DOHH2 (cell line): ENCODE results near the gene PSMB2.

Source experiments
- H3F3A ChIP-seq: fragments of 200-600 bp; sonication (generic), shearing (Covaris generic); 2 replicates; pipeline ENCODE4 v1.6.0; 2016; ENCODE audit warnings: antibody characterized with exemption, mild to moderate bottlenecking; ENCODE audit not compliant: control insufficient read depth, insufficient read depth
- H3K27ac ChIP-seq: fragments of 200-600 bp; sonication (generic); 2 replicates; pipeline ENCODE4 v1.5.1; 2014; ENCODE audit warnings: low read depth, mild to moderate bottlenecking, low read length, moderate library complexity
- H3K27me3 ChIP-seq: fragments of 200-600 bp; sonication (generic); 2 replicates; pipeline ENCODE4 v1.6.1; 2014; ENCODE audit warnings: mild to moderate bottlenecking, low read length, mixed read lengths; ENCODE audit not compliant: control insufficient read depth
- H3K36me3 ChIP-seq: fragments of 200-600 bp; sonication (generic); 2 replicates; pipeline ENCODE4 v1.6.1; 2014; ENCODE audit warnings: mild to moderate bottlenecking, low read length, moderate library complexity, mixed read lengths; ENCODE audit not compliant: control insufficient read depth
- H3K4me1 ChIP-seq: fragments of 200-600 bp; sonication (generic); 2 replicates; pipeline ENCODE4 v1.6.1; 2014; ENCODE audit warnings: mild to moderate bottlenecking, low read length, mixed read lengths; ENCODE audit not compliant: control insufficient read depth
- H3K4me2 ChIP-seq: fragments of 200-600 bp; sonication (generic); 2 replicates; pipeline ENCODE4 v1.6.0; 2014; ENCODE audit warnings: mild to moderate bottlenecking, low read length, moderate library complexity
- H3K4me3 ChIP-seq: fragments of 200-600 bp; sonication (generic); 2 replicates; pipeline ENCODE4 v1.5.1; 2014; ENCODE audit warnings: mild to moderate bottlenecking, low read length, mixed read lengths
- H3K79me2 ChIP-seq: fragments of 200-600 bp; sonication (generic); 2 replicates; pipeline ENCODE4 v1.6.1; 2014; ENCODE audit warnings: mild to moderate bottlenecking, low read length, mixed read lengths; ENCODE audit not compliant: control insufficient read depth
- H3K9me2 ChIP-seq: fragments of 200-600 bp; sonication (generic); replicated peaks from 2 replicates; pipeline ENCODE4 v1.6.1; 2014; ENCODE audit warnings: mild to moderate bottlenecking, low read length, mixed read lengths; ENCODE audit not compliant: control insufficient read depth
- H3K9me3 ChIP-seq: fragments of 200-600 bp; sonication (generic); 2 replicates; pipeline ENCODE4 v1.6.1; 2014; ENCODE audit warnings: antibody characterized with exemption, low read length, mixed read lengths; ENCODE audit not compliant: control insufficient read depth, insufficient read depth
- H4K20me1 ChIP-seq: fragments of 200-600 bp; sonication (generic); 2 replicates; pipeline ENCODE4 v1.6.0; 2014; ENCODE audit warnings: low read depth, mild to moderate bottlenecking, antibody characterized with exemption, low read length, moderate library complexity; ENCODE audit not compliant: control insufficient read depth, insufficient read depth
- EZH2phosphoT487 ChIP-seq: fragments of 200-600 bp; sonication (generic); IDR thresholded peaks from 2 replicates; pipeline ENCODE4 v1.6.1; 2017; ENCODE audit warnings: borderline replicate concordance, mild to moderate bottlenecking, antibody characterized with exemption, low read length, moderate library complexity, mixed read lengths
- TF ChIP-seq, protein P1 (sequence below): fragments of 200-600 bp; sonication (generic); IDR thresholded peaks from one replicate; pipeline ENCODE4 v1.5.1; 2014; ENCODE audit warnings: antibody characterized with exemption, mild to moderate bottlenecking, low read depth, low read length; ENCODE audit not compliant: poor library complexity, severe bottlenecking

PSMB2 gene

DNA sequence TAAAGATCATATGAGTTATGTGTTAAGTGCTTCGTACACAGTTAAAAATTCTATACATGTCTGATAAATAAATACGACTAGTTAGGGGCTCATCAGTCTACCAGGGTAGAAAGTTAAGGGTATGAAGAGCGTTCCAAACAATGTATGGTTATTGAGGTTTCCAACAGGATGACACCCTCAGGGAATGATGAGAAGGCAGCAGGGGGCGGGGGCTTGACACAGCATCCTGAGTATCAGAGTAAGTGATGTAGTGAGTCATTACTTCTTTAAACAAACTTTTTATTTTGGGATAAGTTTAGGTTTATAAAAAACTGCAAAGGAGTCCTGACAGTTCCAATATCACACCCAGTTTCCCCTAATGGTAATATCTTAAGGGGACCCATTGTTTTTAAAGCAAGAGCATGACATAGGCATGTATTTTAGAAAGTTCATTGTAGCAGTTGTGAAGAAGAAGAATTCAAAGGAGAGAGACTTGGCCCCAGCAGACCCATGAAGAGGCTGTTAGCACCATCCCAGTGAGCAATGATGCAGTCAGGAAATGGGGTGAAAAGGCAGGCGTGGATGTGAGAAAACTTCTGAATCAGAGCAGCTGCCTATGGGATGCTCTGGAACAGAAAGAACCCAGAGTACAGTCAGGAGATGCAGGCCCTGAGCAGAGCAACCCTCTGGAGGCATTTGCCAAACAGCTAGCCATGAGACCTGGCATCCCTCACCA is 15.0 kb upstream of the PSMB2 start:
- H3K4me2 ChIP-seq = no peak overlapping the region
- no peaks in the 10 kb centered on the region for H3K79me2 ChIP-seq
- H3K9me3 ChIP-seq = no peaks in the 10 kb centered on the region
- TF ChIP-seq, protein P1, sequence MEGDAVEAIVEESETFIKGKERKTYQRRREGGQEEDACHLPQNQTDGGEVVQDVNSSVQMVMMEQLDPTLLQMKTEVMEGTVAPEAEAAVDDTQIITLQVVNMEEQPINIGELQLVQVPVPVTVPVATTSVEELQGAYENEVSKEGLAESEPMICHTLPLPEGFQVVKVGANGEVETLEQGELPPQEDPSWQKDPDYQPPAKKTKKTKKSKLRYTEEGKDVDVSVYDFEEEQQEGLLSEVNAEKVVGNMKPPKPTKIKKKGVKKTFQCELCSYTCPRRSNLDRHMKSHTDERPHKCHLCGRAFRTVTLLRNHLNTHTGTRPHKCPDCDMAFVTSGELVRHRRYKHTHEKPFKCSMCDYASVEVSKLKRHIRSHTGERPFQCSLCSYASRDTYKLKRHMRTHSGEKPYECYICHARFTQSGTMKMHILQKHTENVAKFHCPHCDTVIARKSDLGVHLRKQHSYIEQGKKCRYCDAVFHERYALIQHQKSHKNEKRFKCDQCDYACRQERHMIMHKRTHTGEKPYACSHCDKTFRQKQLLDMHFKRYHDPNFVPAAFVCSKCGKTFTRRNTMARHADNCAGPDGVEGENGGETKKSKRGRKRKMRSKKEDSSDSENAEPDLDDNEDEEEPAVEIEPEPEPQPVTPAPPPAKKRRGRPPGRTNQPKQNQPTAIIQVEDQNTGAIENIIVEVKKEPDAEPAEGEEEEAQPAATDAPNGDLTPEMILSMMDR = no peak
- TF ChIP-seq EZH2phosphoT487 = no peak
- H3K9me2 ChIP-seq = no peaks in the 10 kb centered on the region
- no peaks in the 10 kb centered on the region for H4K20me1 ChIP-seq
- peaks cover 16% of the 10 kb centered on the region for H3K27me3 ChIP-seq
- H3K4me1 ChIP-seq = no peaks in the 10 kb centered on the region
- no peaks in the 10 kb centered on the region for H3K36me3 ChIP-seq
- no peaks in the 10 kb centered on the region for H3F3A ChIP-seq
- H3K4me3 ChIP-seq = no peak overlapping the region
- H3K27ac ChIP-seq = no peak overlapping the region

DNA sequence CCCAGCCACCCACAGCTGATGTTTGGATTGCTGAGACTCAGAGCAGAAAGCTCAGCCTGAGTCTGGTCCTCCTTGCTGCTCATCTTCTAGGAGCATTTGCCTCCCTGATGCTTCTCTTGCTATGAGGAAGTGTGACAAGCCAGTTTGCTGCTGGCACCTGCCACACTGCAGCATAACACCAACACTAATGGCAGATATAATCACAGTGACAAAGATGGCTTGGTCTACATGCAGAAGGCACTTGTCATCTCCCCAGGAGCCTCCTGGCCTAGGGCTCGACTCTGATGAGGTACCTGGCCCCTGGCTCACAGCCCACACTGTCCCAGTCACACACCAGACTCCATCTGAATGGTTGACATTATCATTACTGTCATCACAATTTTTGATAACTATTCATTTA is 13.9 kb upstream of the PSMB2 start:
- H3K27ac ChIP-seq = no peak overlapping the region
- no peaks in the 10 kb centered on the region for H3K79me2 ChIP-seq
- H3K4me3 ChIP-seq = no peak overlapping the region
- H3F3A ChIP-seq = no peaks in the 10 kb centered on the region
- TF ChIP-seq, protein P1 = no peak
- no peak for TF ChIP-seq EZH2phosphoT487
- no peaks in the 10 kb centered on the region for H4K20me1 ChIP-seq
- H3K4me1 ChIP-seq = no peaks in the 10 kb centered on the region
- H3K36me3 ChIP-seq = no peaks in the 10 kb centered on the region
- H3K4me2 ChIP-seq = no peak overlapping the region
- peaks cover 19% of the 10 kb centered on the region for H3K27me3 ChIP-seq
- no peaks in the 10 kb centered on the region for H3K9me3 ChIP-seq
- H3K9me2 ChIP-seq = no peaks in the 10 kb centered on the region

DNA sequence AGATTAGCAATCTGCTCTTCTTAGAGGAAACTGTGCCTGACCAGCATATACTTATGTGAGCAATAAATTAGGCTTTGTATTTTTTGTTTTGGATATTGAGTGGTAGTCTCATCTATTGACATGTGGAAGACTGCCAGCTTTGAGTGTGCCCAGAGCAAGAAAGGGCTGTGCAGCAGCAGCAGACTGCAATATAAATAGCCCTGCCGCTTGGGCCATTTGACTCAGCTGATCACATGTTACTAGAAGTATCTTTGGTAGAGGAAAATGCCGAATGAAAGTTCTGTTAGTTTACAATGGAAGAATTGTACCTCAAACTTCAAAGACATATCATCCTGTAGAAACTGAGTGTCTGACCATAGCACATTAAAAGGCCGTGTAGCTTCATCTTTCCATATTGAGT is 9.1 kb upstream of the PSMB2 start:
- Histone ChIP-seq H3K36me3 (no peaks in the 10 kb centered on the region), H3K79me2 (no peaks in the 10 kb centered on the region), H3K9me2 (no peaks in the 10 kb centered on the region), H3K27ac (no peak overlapping the region), H3K27me3 (peaks cover 29% of the 10 kb centered on the region), H3K4me3 (no peak overlapping the region), H3K9me3 (no peaks in the 10 kb centered on the region), H3K4me1 (no peaks in the 10 kb centered on the region), H3F3A (no peaks in the 10 kb centered on the region), H4K20me1 (no peaks in the 10 kb centered on the region), H3K4me2 (no peak overlapping the region)
- TF ChIP-seq, protein P1 = no peak
- no peak for TF ChIP-seq EZH2phosphoT487
